T-helper 17 cell (primary cell): Measurements from ENCODE around the gene CFAP161. TPM values are rescaled to one million over a fixed set of nuclear protein-coding genes. Genes with fewer than 3 reads are reported as not detected.

Source experiments
- ATAC-seq: fragments of 150-1000 bp; cut with Tn5 transposase; 2 replicates; pipeline ENCODE4 v1.10.0; 2021; ENCODE audit warnings: mild to moderate bottlenecking, moderate library complexity
- DNase-seq, 3 donors: peaks; one replicate each; pipeline versions ENCODE4 v3.0.0 to v3.0.0-alpha.2; 2020 to 2021
- H3K9me3 ChIP-seq: one replicate; pipeline ENCODE4 v1.7.0; 2013; ENCODE audit warnings: low read length, mild to moderate bottlenecking; ENCODE audit not compliant: control insufficient read depth, poor library complexity, severe bottlenecking
- H3K27ac Mint-ChIP-seq: one replicate; pipeline ENCODE4 v1.8.0; 2022; ENCODE audit warnings: mild to moderate bottlenecking, moderate library complexity, mixed read lengths
- H3K27me3 Mint-ChIP-seq: one replicate; pipeline ENCODE4 v1.8.0; 2022; ENCODE audit warnings: mixed read lengths
- H3K36me3 Mint-ChIP-seq: one replicate; pipeline ENCODE4 v1.8.0; 2022; ENCODE audit warnings: low read depth, mixed read lengths
- H3K4me1 Mint-ChIP-seq: one replicate; pipeline ENCODE4 v1.8.0; 2022; ENCODE audit warnings: mild to moderate bottlenecking, mixed read lengths
- H3K4me3 Mint-ChIP-seq: one replicate; pipeline ENCODE4 v1.8.0; 2022; ENCODE audit warnings: mild to moderate bottlenecking, moderate library complexity, mixed read lengths
- total RNA-seq, 4 donors: library from RNA in 2 of 4; stranded (reverse) in 2 of 4; gene quantifications; one replicate each; pipeline ENCODE4 v1.2.3 and lab custom pipeline; 2022 to 2026

The CFAP161 gene
- total RNA-seq, 2 donors from 2014 or later = 4.1 TPM; not detected in 1

GRCh38 chr15:81168644-81169043, 34.6 kb downstream of the CFAP161 start:
- Mint-ChIP-seq H3K36me3 (no peaks in the 10 kb centered on the region), H3K27me3 (peaks cover 22% of the 10 kb centered on the region), H3K27ac (no peak overlapping the region), H3K4me3 (no peak overlapping the region), H3K4me1 (peaks cover 12% of the 10 kb centered on the region)
- H3K9me3 ChIP-seq = no peaks in the 10 kb centered on the region
- DNase-seq = no peak
- no peak for ATAC-seq

- H3K27ac Mint-ChIP-seq = no peak overlapping the region
- no peaks in the 10 kb centered on the region for H3K36me3 Mint-ChIP-seq
- no peaks in the 10 kb centered on the region for H3K9me3 ChIP-seq
- H3K27me3 Mint-ChIP-seq = peaks cover 13% of the 10 kb centered on the region
- no peak for DNase-seq
- ATAC-seq = no peak
- no peak overlapping the region for H3K4me3 Mint-ChIP-seq
- H3K4me1 Mint-ChIP-seq = peaks cover 7% of the 10 kb centered on the region
Observed at GRCh38 chr15:81170511-81170910, 36.4 kb downstream of the CFAP161 start.

GRCh38 chr15:81171286-81171685, 37.2 kb downstream of the CFAP161 start:
- peaks cover 13% of the 10 kb centered on the region for H3K27me3 Mint-ChIP-seq
- no peaks in the 10 kb centered on the region for H3K36me3 Mint-ChIP-seq
- DNase-seq (no peak), ATAC-seq (no peak)
- H3K9me3 ChIP-seq = no peaks in the 10 kb centered on the region
- H3K4me1 Mint-ChIP-seq = peaks cover 7% of the 10 kb centered on the region
- no peak overlapping the region for H3K4me3 Mint-ChIP-seq
- no peak overlapping the region for H3K27ac Mint-ChIP-seq

GRCh38 chr15:81174125-81174791, 40.2 kb downstream of the CFAP161 start:
- no peaks in the 10 kb centered on the region for H3K4me1 Mint-ChIP-seq
- no peaks in the 10 kb centered on the region for H3K9me3 ChIP-seq
- DNase-seq = no peak
- peaks cover 26% of the 10 kb centered on the region for H3K27me3 Mint-ChIP-seq
- no peaks in the 10 kb centered on the region for H3K36me3 Mint-ChIP-seq
- H3K4me3 Mint-ChIP-seq = no peak overlapping the region
- no peak overlapping the region for H3K27ac Mint-ChIP-seq
- no peak for ATAC-seq

- Mint-ChIP-seq H3K27me3 (peaks cover 29% of the 10 kb centered on the region), H3K4me3 (no peak overlapping the region), H3K4me1 (no peaks in the 10 kb centered on the region), H3K36me3 (no peaks in the 10 kb centered on the region), H3K27ac (no peak overlapping the region)
- DNase-seq (no peak), ATAC-seq (no peak)
- no peaks in the 10 kb centered on the region for H3K9me3 ChIP-seq
Observed at GRCh38 chr15:81174792-81175327, 40.8 kb downstream of the CFAP161 start.

GRCh38 chr15:81175496-81175895, 41.4 kb downstream of the CFAP161 start:
- peaks cover 33% of the 10 kb centered on the region for H3K27me3 Mint-ChIP-seq
- H3K4me1 Mint-ChIP-seq = no peaks in the 10 kb centered on the region
- DNase-seq = no peak

GRCh38 chr15:81176291-81176893, 42.3 kb downstream of the CFAP161 start:
- H3K9me3 ChIP-seq = no peaks in the 10 kb centered on the region
- no peak for DNase-seq
- H3K4me1 Mint-ChIP-seq = peaks cover 2% of the 10 kb centered on the region
- H3K4me3 Mint-ChIP-seq = no peak overlapping the region
- peaks cover 38% of the 10 kb centered on the region for H3K27me3 Mint-ChIP-seq
- ATAC-seq = no peak
- no peak overlapping the region for H3K27ac Mint-ChIP-seq
- H3K36me3 Mint-ChIP-seq = no peaks in the 10 kb centered on the region

More at GRCh38 chr15:81175496-81175895, 41.4 kb downstream of the CFAP161 start:
- Mint-ChIP-seq H3K36me3 (no peaks in the 10 kb centered on the region), H3K27ac (no peak overlapping the region), H3K4me3 (no peak overlapping the region)
- H3K9me3 ChIP-seq = no peaks in the 10 kb centered on the region
- no peak for ATAC-seq

GRCh38 chr15:81178365-81178764, 44.3 kb downstream of the CFAP161 start:
- Mint-ChIP-seq H3K4me3 (no peak overlapping the region), H3K36me3 (no peaks in the 10 kb centered on the region), H3K4me1 (peaks cover 5% of the 10 kb centered on the region), H3K27ac (no peak overlapping the region), H3K27me3 (peaks cover 48% of the 10 kb centered on the region)
- no peaks in the 10 kb centered on the region for H3K9me3 ChIP-seq
- DNase-seq (no peak), ATAC-seq (no peak)

GRCh38 chr15:81181220-81181619, 47.1 kb downstream of the CFAP161 start:
- peaks cover 72% of the 10 kb centered on the region for H3K27me3 Mint-ChIP-seq
- H3K27ac Mint-ChIP-seq = no peak overlapping the region
- ATAC-seq = no peak
- peaks cover 9% of the 10 kb centered on the region for H3K4me1 Mint-ChIP-seq
- H3K36me3 Mint-ChIP-seq = no peaks in the 10 kb centered on the region
- no peaks in the 10 kb centered on the region for H3K9me3 ChIP-seq
- H3K4me3 Mint-ChIP-seq = no peak overlapping the region
- no peak for DNase-seq

- Mint-ChIP-seq H3K4me3 (no peak overlapping the region), H3K27me3 (peaks cover 75% of the 10 kb centered on the region), H3K4me1 (peaks cover 9% of the 10 kb centered on the region), H3K36me3 (no peaks in the 10 kb centered on the region), H3K27ac (no peak overlapping the region)
- H3K9me3 ChIP-seq = no peaks in the 10 kb centered on the region
- DNase-seq = no peak
- ATAC-seq = no peak
Observed at GRCh38 chr15:81182031-81182755, 48.1 kb downstream of the CFAP161 start.

GRCh38 chr15:81182756-81183438, 48.8 kb downstream of the CFAP161 start:
- no peaks in the 10 kb centered on the region for H3K9me3 ChIP-seq
- peaks cover 77% of the 10 kb centered on the region for H3K27me3 Mint-ChIP-seq
- H3K36me3 Mint-ChIP-seq = no peaks in the 10 kb centered on the region
- no peak overlapping the region for H3K27ac Mint-ChIP-seq
- no peak for ATAC-seq
- peaks cover 9% of the 10 kb centered on the region for H3K4me1 Mint-ChIP-seq
- no peak overlapping the region for H3K4me3 Mint-ChIP-seq
- no peak for DNase-seq

GRCh38 chr15:81183439-81183775, 49.3 kb downstream of the CFAP161 start:
- H3K9me3 ChIP-seq = no peaks in the 10 kb centered on the region
- H3K4me1 Mint-ChIP-seq = peaks cover 9% of the 10 kb centered on the region
- DNase-seq (no peak), ATAC-seq (no peak)
- no peak overlapping the region for H3K4me3 Mint-ChIP-seq
- no peaks in the 10 kb centered on the region for H3K36me3 Mint-ChIP-seq
- H3K27me3 Mint-ChIP-seq = peaks cover 80% of the 10 kb centered on the region
- no peak overlapping the region for H3K27ac Mint-ChIP-seq

- no peak for DNase-seq
- Mint-ChIP-seq H3K27ac (no peak overlapping the region), H3K4me3 (no peak overlapping the region), H3K27me3 (peaks cover 81% of the 10 kb centered on the region), H3K4me1 (peaks cover 9% of the 10 kb centered on the region), H3K36me3 (no peaks in the 10 kb centered on the region)
- no peaks in the 10 kb centered on the region for H3K9me3 ChIP-seq
- no peak for ATAC-seq
Observed at GRCh38 chr15:81184188-81184587, 50.1 kb downstream of the CFAP161 start.
